ENCODE results near the gene MAMSTR.

- TF ChIP-seq GATA2 (IDR thresholded peaks at IDR 0.05; ENCODE audit: low read depth, low read length) (no peak), GATA3 (IDR thresholded peaks at IDR 0.05; ENCODE audit: low read depth, low read length) (no peak)
Observed at GRCh38 chr19:48698046-48698445, 21.5 kb downstream of the MAMSTR start.

All from SH-SY5Y (cell line).